ENCODE data around the gene SSC5D. TPM values are rescaled to one million over a fixed set of nuclear protein-coding genes. Genes with fewer than 3 reads are reported as not detected.

The SSC5D gene
- total RNA-seq, 1 donor from 2014 or later: 34.5 TPM

- no peak overlapping the region for H3K4me3 Mint-ChIP-seq (ENCODE audit: unreplicated experiment)
- no peak overlapping the region for H3K27ac Mint-ChIP-seq (ENCODE audit: unreplicated experiment)
- no peak for DNase-seq (ENCODE audit: low spot score)
- H3K9me3 Mint-ChIP-seq (ENCODE audit: low read depth): peaks cover 6% of the 10 kb centered on the region
- H3K4me1 Mint-ChIP-seq (ENCODE audit: low read depth): peaks cover 23% of the 10 kb centered on the region
- no peaks in the 10 kb centered on the region for H3K27me3 Mint-ChIP-seq (ENCODE audit: low read depth)
- no peak for TF ChIP-seq CTCF (IDR thresholded peaks at IDR 0.05)
- H3K36me3 Mint-ChIP-seq (ENCODE audit: low read depth): no peaks in the 10 kb centered on the region
Measured at GRCh38 chr19:55543567-55543966, 55.3 kb downstream of the SSC5D start.

GRCh38 chr19:55544014-55544413, 55.8 kb downstream of the SSC5D start:
- Mint-ChIP-seq H3K27me3 (ENCODE audit: low read depth) (no peaks in the 10 kb centered on the region), H3K4me3 (ENCODE audit: unreplicated experiment) (no peak overlapping the region), H3K36me3 (ENCODE audit: low read depth) (no peaks in the 10 kb centered on the region), H3K4me1 (ENCODE audit: low read depth) (peaks cover 24% of the 10 kb centered on the region), H3K27ac (ENCODE audit: unreplicated experiment) (no peak overlapping the region), H3K9me3 (ENCODE audit: low read depth) (peaks cover 6% of the 10 kb centered on the region)
- no peak for TF ChIP-seq CTCF (IDR thresholded peaks at IDR 0.05)
- DNase-seq (ENCODE audit: low spot score): no peak

- TF ChIP-seq CTCF (IDR thresholded peaks at IDR 0.05): no peak
- no peak for DNase-seq (ENCODE audit: low spot score)
- H3K27me3 Mint-ChIP-seq (ENCODE audit: low read depth): no peaks in the 10 kb centered on the region
- H3K36me3 Mint-ChIP-seq (ENCODE audit: low read depth): no peaks in the 10 kb centered on the region
- H3K4me1 Mint-ChIP-seq (ENCODE audit: low read depth): peaks cover 33% of the 10 kb centered on the region
- H3K9me3 Mint-ChIP-seq (ENCODE audit: low read depth): peaks cover 6% of the 10 kb centered on the region
- H3K4me3 Mint-ChIP-seq (ENCODE audit: unreplicated experiment): no peak overlapping the region
- no peak overlapping the region for H3K27ac Mint-ChIP-seq (ENCODE audit: unreplicated experiment)
Measured at GRCh38 chr19:55544776-55545439, 56.7 kb downstream of the SSC5D start.

- Mint-ChIP-seq H3K27me3 (ENCODE audit: low read depth) (no peaks in the 10 kb centered on the region), H3K9me3 (ENCODE audit: low read depth) (peaks cover 6% of the 10 kb centered on the region), H3K4me3 (ENCODE audit: unreplicated experiment) (no peak within 1 kb of the TSS), H3K4me1 (ENCODE audit: low read depth) (peaks cover 38% of the 10 kb centered on the region), H3K36me3 (ENCODE audit: low read depth) (no peaks in the 10 kb centered on the region), H3K27ac (ENCODE audit: unreplicated experiment) (no peak within 1 kb of the TSS)
- no peak for DNase-seq (ENCODE audit: low spot score)
- TF ChIP-seq CTCF (IDR thresholded peaks at IDR 0.05): no peak
Measured at GRCh38 chr19:55545443-55545842, 57.2 kb downstream of the SSC5D start, which contains the start of gene SBK3. Gene SBK3, minus strand, starts transcription at chr19:55545543. Its CDS starts 0 bp downstream, at chr19:55545543.

GRCh38 chr19:55546011-55546410, 57.8 kb downstream of the SSC5D start:
- no peak overlapping the region for H3K4me3 Mint-ChIP-seq (ENCODE audit: unreplicated experiment)
- H3K36me3 Mint-ChIP-seq (ENCODE audit: low read depth): no peaks in the 10 kb centered on the region
- no peak overlapping the region for H3K27ac Mint-ChIP-seq (ENCODE audit: unreplicated experiment)
- peaks cover 6% of the 10 kb centered on the region for H3K9me3 Mint-ChIP-seq (ENCODE audit: low read depth)
- TF ChIP-seq CTCF (IDR thresholded peaks at IDR 0.05): no peak
- no peak for DNase-seq (ENCODE audit: low spot score)
- no peaks in the 10 kb centered on the region for H3K27me3 Mint-ChIP-seq (ENCODE audit: low read depth)
- H3K4me1 Mint-ChIP-seq (ENCODE audit: low read depth): peaks cover 38% of the 10 kb centered on the region

Measured in chondrocyte (in vitro differentiated cells).